Trophoblast cell (in vitro differentiated cells and primary cell): ENCODE measurements around the gene KCNJ6.

ENCODE experiments used
- DNase-seq, 2 donors: peaks; one replicate each; pipeline ENCODE4 v3.0.0-alpha.2; 2016
- H2AFZ ChIP-seq: 2 replicates; pipeline ENCODE4 v1.6.1; 2013; ENCODE audit warnings: low read length, moderate library complexity, mild to moderate bottlenecking; ENCODE audit not compliant: insufficient read depth, poor library complexity
- H2AK5ac ChIP-seq: 2 replicates; pipeline ENCODE4 v1.6.1; 2013; ENCODE audit warnings: mild to moderate bottlenecking, low read length
- H2BK120ac ChIP-seq: 2 replicates; pipeline ENCODE4 v1.6.1; 2013; ENCODE audit warnings: low read length, mild to moderate bottlenecking, moderate library complexity; ENCODE audit not compliant: insufficient read depth, poor library complexity
- H2BK12ac ChIP-seq: 2 replicates; pipeline ENCODE4 v1.6.1; 2013; ENCODE audit warnings: mild to moderate bottlenecking, low read length, moderate library complexity
- H2BK5ac ChIP-seq: 2 replicates; pipeline ENCODE4 v1.6.1; 2013; ENCODE audit warnings: low read length, low read depth, moderate library complexity, mild to moderate bottlenecking; ENCODE audit not compliant: poor library complexity
- H3K14ac ChIP-seq: 2 replicates; pipeline ENCODE4 v1.6.1; 2013; ENCODE audit warnings: mild to moderate bottlenecking, low read length
- H3K18ac ChIP-seq: 2 replicates; pipeline ENCODE4 v1.6.1; 2013; ENCODE audit warnings: mild to moderate bottlenecking, low read length
- H3K23ac ChIP-seq: 2 replicates; pipeline ENCODE4 v1.6.1; 2013; ENCODE audit warnings: low read length
- H3K27ac ChIP-seq: 2 replicates; pipeline ENCODE4 v1.5.1; 2013; ENCODE audit warnings: low read depth, mild to moderate bottlenecking, inconsistent platforms, low read length, moderate library complexity
- H3K27me3 ChIP-seq: 2 replicates; pipeline ENCODE4 v1.6.1; 2013; ENCODE audit warnings: inconsistent platforms, mild to moderate bottlenecking, low read length, moderate library complexity; ENCODE audit not compliant: insufficient read depth
- H3K36me3 ChIP-seq, 2 experiments: 1 replicate in 1 of 2; 2 replicates in 1 of 2; pipeline ENCODE4 v1.6.1; 2013; ENCODE audit warnings: low read length in 2 of 2, mild to moderate bottlenecking in 2 of 2, moderate library complexity in 1 of 2; ENCODE audit not compliant: insufficient read depth in 2 of 2, control insufficient read depth in 1 of 2
- H3K4ac ChIP-seq: 2 replicates; pipeline ENCODE4 v1.6.1; 2013; ENCODE audit warnings: low read depth, mild to moderate bottlenecking, low read length, moderate library complexity
- H3K4me1 ChIP-seq, 2 experiments: 1 replicate in 1 of 2; 2 replicates in 1 of 2; pipeline ENCODE4 v1.6.1; 2013; ENCODE audit warnings: low read length in 2 of 2, mild to moderate bottlenecking in 2 of 2, moderate library complexity in 1 of 2; ENCODE audit not compliant: insufficient read depth in 2 of 2, control insufficient read depth in 1 of 2
- H3K4me2 ChIP-seq: 2 replicates; pipeline ENCODE4 v1.6.1; 2013; ENCODE audit warnings: inconsistent platforms, mild to moderate bottlenecking, low read length, moderate library complexity
- H3K4me3 ChIP-seq: 2 replicates; pipeline ENCODE4 v1.5.1; 2013; ENCODE audit warnings: mild to moderate bottlenecking, low read depth, low read length, inconsistent platforms
- H3K79me1 ChIP-seq: one replicate; pipeline ENCODE4 v1.6.1; 2013; ENCODE audit warnings: low read length
- H3K79me2 ChIP-seq: 2 replicates; pipeline ENCODE4 v1.6.1; 2013; ENCODE audit warnings: low read length, mild to moderate bottlenecking; ENCODE audit not compliant: control insufficient read depth, insufficient read depth, poor library complexity
- H3K9ac ChIP-seq: 2 replicates; pipeline ENCODE4 v1.6.1; 2013; ENCODE audit warnings: mild to moderate bottlenecking, low read length
- H3K9me3 ChIP-seq: 2 replicates; pipeline ENCODE4 v1.6.1; 2013; ENCODE audit warnings: low read depth, mild to moderate bottlenecking, control low read depth, inconsistent platforms, low read length; ENCODE audit not compliant: insufficient read depth
- H4K12ac ChIP-seq: 2 replicates; pipeline ENCODE4 v1.6.1; 2013; ENCODE audit warnings: low read depth, mild to moderate bottlenecking, low read length, moderate library complexity
- H4K8ac ChIP-seq: 2 replicates; pipeline ENCODE4 v1.6.1; 2013; ENCODE audit warnings: low read depth, mild to moderate bottlenecking, low read length, moderate library complexity
- H4K91ac ChIP-seq: one replicate; pipeline ENCODE4 v1.6.1; 2013; ENCODE audit warnings: low read depth, mild to moderate bottlenecking, low read length, moderate library complexity
- WGBS: extraction: QIAGEN DNeasy Blood & Tissue Kit; methylation state at CpG from one replicate; pipeline ENCODE4 v1.1.7; 2013; ENCODE audit warnings: missing lambda C conversion rate; ENCODE audit not compliant: insufficient read length, insufficient coverage; ENCODE audit errors: extremely low coverage; 5-methylcytosine and 5-hydroxymethylcytosine counted together

The KCNJ6 gene

DNA sequence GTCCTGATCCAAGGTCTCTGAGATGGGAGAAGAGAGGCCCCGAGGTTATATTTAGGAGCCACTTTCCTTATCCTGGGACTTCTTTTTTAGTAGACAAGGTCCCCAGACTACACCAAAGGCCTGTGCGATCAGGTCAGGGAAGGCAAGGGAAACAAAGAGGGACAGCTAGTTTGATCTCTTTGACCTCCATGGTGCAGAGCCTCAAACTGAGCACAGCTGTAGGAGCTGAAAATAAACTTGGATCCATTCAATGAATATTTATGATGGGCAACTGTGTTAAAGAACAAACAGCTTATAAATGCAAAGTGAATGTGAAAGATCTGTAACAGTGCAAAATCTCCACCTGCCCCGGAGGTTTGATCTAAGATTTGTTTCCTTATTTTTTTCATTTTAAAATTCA, 293.1 kb downstream of the KCNJ6 start:
- Histone ChIP-seq H3K36me3 (no peaks in the 10 kb centered on the region), H2BK12ac (no peak overlapping the region), H3K9ac (no peak overlapping the region), H3K79me2 (no peaks in the 10 kb centered on the region), H2BK120ac (no peak overlapping the region), H3K14ac (no peak overlapping the region), H3K27me3 (no peaks in the 10 kb centered on the region), H3K79me1 (no peaks in the 10 kb centered on the region), H3K18ac (no peak overlapping the region), H4K12ac (no peak overlapping the region), H3K23ac (no peak overlapping the region), H2AK5ac (no peak overlapping the region), H2AFZ (no peak overlapping the region), H3K4me1 (peaks cover 0 to 1% of the 10 kb centered on the region in 2 experiments), H2BK5ac (no peak overlapping the region), H4K8ac (no peak overlapping the region), H3K4me3 (no peak overlapping the region), H3K27ac (no peak overlapping the region), H3K4ac (no peak overlapping the region), H3K4me2 (no peak overlapping the region), H4K91ac (no peak overlapping the region), H3K9me3 (peaks cover 4% of the 10 kb centered on the region)
- DNase-seq: no peak
- no CpG with 5 or more reads among the region's 3 CpGs for WGBS

DNA sequence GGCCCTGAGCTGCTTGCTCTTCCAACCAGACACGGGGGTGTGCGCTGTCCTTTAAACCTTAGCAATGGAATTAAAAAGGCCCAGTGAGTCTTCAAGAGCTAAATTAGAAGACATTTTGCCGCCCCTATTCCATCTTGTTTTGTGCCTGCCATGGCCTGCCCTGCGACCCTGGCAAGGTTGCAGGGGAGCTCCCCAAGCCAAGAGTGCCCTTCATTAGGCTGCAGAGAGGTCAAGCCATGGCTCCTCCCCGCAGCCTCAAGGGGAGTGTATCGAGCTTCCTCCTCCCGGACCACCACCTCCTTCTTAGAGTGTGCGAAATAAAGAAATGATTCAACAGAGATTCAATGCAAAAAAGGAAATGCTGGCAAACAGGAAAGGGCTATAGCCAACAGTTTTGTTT, 293.5 kb downstream of the KCNJ6 start:
- WGBS: no CpG with 5 or more reads among the region's 8 CpGs

DNA sequence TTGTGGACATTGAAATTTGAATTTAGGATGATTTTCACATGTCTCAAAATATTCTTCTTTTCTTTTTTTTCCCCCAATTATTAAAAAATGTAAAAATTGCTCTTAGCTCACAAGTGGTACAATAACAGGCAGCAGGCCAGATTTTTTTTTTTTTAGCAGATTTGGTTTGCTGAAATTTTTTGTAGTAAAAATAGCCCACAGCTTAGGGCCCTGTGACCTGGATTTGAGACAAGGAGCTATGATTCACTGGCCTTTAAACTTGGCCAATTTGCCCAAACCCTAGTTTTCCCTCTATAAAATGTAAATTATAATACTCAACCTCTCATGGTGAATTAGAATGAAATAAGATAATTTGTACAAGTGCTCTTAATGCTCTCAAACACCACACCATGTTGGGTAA, 295.9 kb downstream of the KCNJ6 start:
- Histone ChIP-seq H3K4ac (no peak overlapping the region), H4K12ac (no peak overlapping the region), H3K23ac (no peak overlapping the region), H3K14ac (no peak overlapping the region), H2AK5ac (no peak overlapping the region), H3K27ac (no peak overlapping the region), H4K8ac (no peak overlapping the region), H3K9me3 (peaks cover 2% of the 10 kb centered on the region), H3K27me3 (no peaks in the 10 kb centered on the region), H2BK120ac (no peak overlapping the region), H4K91ac (no peak overlapping the region), H3K79me2 (no peaks in the 10 kb centered on the region), H2AFZ (no peak overlapping the region), H3K18ac (no peak overlapping the region), H3K4me1 (peaks cover 0 to 1% of the 10 kb centered on the region in 2 experiments), H3K9ac (no peak overlapping the region), H3K36me3 (no peaks in the 10 kb centered on the region), H3K4me3 (no peak overlapping the region), H2BK5ac (no peak overlapping the region), H3K79me1 (peaks cover 4% of the 10 kb centered on the region), H3K4me2 (no peak overlapping the region), H2BK12ac (no peak overlapping the region)
- no peak for DNase-seq

More for the DNA sequence above, 293.5 kb downstream of the KCNJ6 start:
- Histone ChIP-seq H2AFZ (no peak overlapping the region), H2AK5ac (no peak overlapping the region), H3K23ac (no peak overlapping the region), H4K12ac (no peak overlapping the region), H2BK120ac (no peak overlapping the region), H3K14ac (no peak overlapping the region), H3K79me2 (no peaks in the 10 kb centered on the region), H4K91ac (no peak overlapping the region), H4K8ac (no peak overlapping the region), H3K4ac (no peak overlapping the region), H3K18ac (no peak overlapping the region), H2BK5ac (no peak overlapping the region), H3K9me3 (peaks cover 4% of the 10 kb centered on the region), H3K9ac (no peak overlapping the region), H3K4me1 (peaks cover 0 to 1% of the 10 kb centered on the region in 2 experiments), H2BK12ac (no peak overlapping the region), H3K36me3 (no peaks in the 10 kb centered on the region), H3K27me3 (no peaks in the 10 kb centered on the region), H3K4me2 (no peak overlapping the region), H3K79me1 (peaks cover 2% of the 10 kb centered on the region), H3K27ac (no peak overlapping the region), H3K4me3 (no peak overlapping the region)
- no peak for DNase-seq

DNA sequence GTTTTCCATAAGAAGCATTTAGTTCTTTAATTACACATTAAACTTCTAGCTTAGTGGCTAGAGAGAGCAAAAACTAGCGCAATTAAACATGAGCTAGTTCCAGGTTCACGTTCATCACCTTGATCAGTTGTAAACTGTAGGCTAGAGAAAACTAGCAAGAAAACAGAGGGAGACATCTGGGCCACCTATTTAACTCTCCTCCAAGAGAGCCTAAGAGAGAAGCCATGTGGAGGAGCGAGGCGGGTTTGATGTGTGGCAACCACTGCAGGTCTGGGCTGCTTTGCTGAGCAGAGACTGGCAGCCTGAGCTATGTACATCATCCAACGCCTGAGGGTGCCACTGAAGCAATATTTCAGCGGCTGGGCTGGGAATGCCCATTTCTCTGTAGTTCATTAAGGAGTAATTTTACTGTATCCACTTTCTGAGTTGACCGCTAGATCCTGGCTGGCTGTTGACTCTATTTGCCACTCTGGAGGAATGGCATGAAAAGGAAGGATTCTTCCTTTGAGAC, 296.7 kb downstream of the KCNJ6 start:
- no CpG with 5 or more reads among the region's 7 CpGs for WGBS
- H2AFZ ChIP-seq: no peak overlapping the region
- no peak overlapping the region for H3K23ac ChIP-seq
- H3K36me3 ChIP-seq: no peaks in the 10 kb centered on the region
- no peak overlapping the region for H3K9ac ChIP-seq
- no peak overlapping the region for H3K14ac ChIP-seq
- peak; percentile 90 for DNase-seq
- peaks cover 4% of the 10 kb centered on the region for H3K79me1 ChIP-seq
- H3K4me2 ChIP-seq: no peak overlapping the region
- no peak overlapping the region for H3K4me3 ChIP-seq
- no peak overlapping the region for H2BK5ac ChIP-seq
- no peaks in the 10 kb centered on the region for H3K79me2 ChIP-seq
- no peak overlapping the region for H3K4ac ChIP-seq
- no peak overlapping the region for H2AK5ac ChIP-seq
- H2BK120ac ChIP-seq: no peak overlapping the region
- H3K27ac ChIP-seq: no peak overlapping the region
- H3K9me3 ChIP-seq: peaks cover 2% of the 10 kb centered on the region
- H3K27me3 ChIP-seq: no peaks in the 10 kb centered on the region
- no peak overlapping the region for H3K18ac ChIP-seq
- no peak overlapping the region for H4K12ac ChIP-seq
- H4K8ac ChIP-seq: no peak overlapping the region
- no peak overlapping the region for H2BK12ac ChIP-seq
- H3K4me1 ChIP-seq: peaks cover 0 to 1% of the 10 kb centered on the region in 2 experiments
- no peak overlapping the region for H4K91ac ChIP-seq
